GM12878 (cell line): ENCODE results near the gene ORAI1. TPM values are rescaled to one million over a fixed set of nuclear protein-coding genes. Genes with fewer than 3 reads are reported as not detected.

Experiments used
- ATAC-seq: fragments of 200-7000 bp; cut with Tn5 transposase; 3 replicates; pipeline ENCODE4 v1.9.1; 2020; ENCODE audit warnings: mild to moderate bottlenecking, moderate library complexity
- BruUV-seq: library from RNA; stranded (reverse); fragments of 400-500 nt; replicated peaks from 2 replicates; lab custom pipeline; 2021; lab: Mats Ljungman, UMichigan
- CTCF ChIA-PET: fragments of 300-600 bp; sonication (Branson Sonifier 250); formaldehyde crosslinking; extraction: SDS; loops from one replicate; lab custom pipeline; 2021; ENCODE audit warnings: inconsistent platforms; lab: Yijun Ruan, JAX
- POLR2A ChIA-PET: fragments of 350-600 bp; formaldehyde crosslinking; extraction: SDS; loops from one replicate; lab custom pipeline; 2021; ENCODE audit warnings: inconsistent platforms; lab: Charles Lee
- RAD21 ChIA-PET: fragments of 300-600 bp; sonication (Branson Sonifier 250); formaldehyde crosslinking; loops from one replicate; lab custom pipeline; 2023; ENCODE audit warnings: antibody characterized with exemption; ENCODE audit not compliant: unreplicated experiment; lab: Charles Lee
- SMC1A ChIA-PET: fragments of 300-600 bp; sonication (Branson Sonifier 250); formaldehyde crosslinking; loops from one replicate; lab custom pipeline; 2023; ENCODE audit not compliant: unreplicated experiment, uncharacterized antibody; lab: Charles Lee
- DNase-seq: peaks from one replicate; pipeline ENCODE4 v3.0.0-alpha.2; 2011; ENCODE audit warnings: low read depth, low spot score
- FAIRE-seq: peaks from 3 replicates; lab custom pipeline; 2011; peaks lifted over from hg19 to GRCh38; lab: Jason Lieb, UNC
- H2AFZ ChIP-seq: 2 replicates; pipeline ENCODE4 v1.6.0; 2011; ENCODE audit warnings: low read depth, low read length, control low read depth; ENCODE audit not compliant: control insufficient read depth
- H3K27ac ChIP-seq: 2 replicates; pipeline ENCODE4 v1.5.1; 2011; ENCODE audit warnings: control low read depth; ENCODE audit not compliant: control insufficient read depth, insufficient read depth
- H3K27me3 ChIP-seq, 2 experiments: replicated peaks in 1 of 2; 2 replicates each; pipeline versions ENCODE4 v1.6.0 to v1.6.1; 2011; ENCODE audit warnings: low read length in 1 of 2; ENCODE audit not compliant: control insufficient read depth in 2 of 2, insufficient read depth in 2 of 2
- H3K36me3 ChIP-seq, 2 experiments: 2 replicates each; pipeline ENCODE4 v1.5.1; 2011; ENCODE audit warnings: low read length in 1 of 2; ENCODE audit not compliant: control insufficient read depth in 2 of 2, insufficient read depth in 2 of 2
- H3K4me1 ChIP-seq: 2 replicates; pipeline ENCODE4 v1.6.1; 2011; ENCODE audit warnings: mild to moderate bottlenecking, low read length, moderate library complexity, mixed read lengths; ENCODE audit not compliant: control insufficient read depth, insufficient read depth
- H3K4me2 ChIP-seq: 2 replicates; pipeline ENCODE4 v1.6.0; 2011; ENCODE audit warnings: control low read depth; ENCODE audit not compliant: control insufficient read depth, insufficient read depth
- H3K4me3 ChIP-seq: fragments of 200-600 bp; sonication (generic); 2 replicates; pipeline ENCODE4 v1.5.1; 2016
- H3K79me2 ChIP-seq: 2 replicates; pipeline ENCODE4 v1.6.0; 2011; ENCODE audit warnings: low read length; ENCODE audit not compliant: control insufficient read depth, insufficient read depth
- H3K9ac ChIP-seq: 2 replicates; pipeline ENCODE4 v1.8.0; 2011; ENCODE audit warnings: low read length, control low read depth, mixed read lengths; ENCODE audit not compliant: control insufficient read depth, insufficient read depth
- H3K9me3 ChIP-seq: replicated peaks from 3 replicates; pipeline ENCODE4 v1.5.1; 2011; ENCODE audit warnings: mild to moderate bottlenecking, low read length; ENCODE audit not compliant: control insufficient read depth, insufficient read depth
- H4K20me1 ChIP-seq: 2 replicates; pipeline ENCODE4 v1.6.0; 2011; ENCODE audit not compliant: control insufficient read depth, insufficient read depth
- ASH2L ChIP-seq: fragments of 300-600, 200-600 bp; sonication (generic); IDR thresholded peaks from 2 replicates; pipeline ENCODE4 v1.6.1; 2017; ENCODE audit warnings: low read depth, mild to moderate bottlenecking, borderline replicate concordance
- DPF2 ChIP-seq: fragments of 450-650 bp; IDR thresholded peaks from 2 replicates; pipeline ENCODE4 v1.6.1; 2017; ENCODE audit warnings: mild to moderate bottlenecking
- HDGF ChIP-seq: fragments of 450-650 bp; IDR thresholded peaks from 2 replicates; pipeline ENCODE4 v1.6.1; 2016; ENCODE audit warnings: antibody characterized with exemption
- NBN ChIP-seq: fragments of 450-650 bp; IDR thresholded peaks from 2 replicates; pipeline ENCODE4 v1.6.1; 2016
- POLR2A ChIP-seq: IDR thresholded peaks from 2 replicates; pipeline ENCODE4 v1.6.1; 2011; ENCODE audit warnings: low read depth, mild to moderate bottlenecking, low read length
- SIX5 ChIP-seq: IDR thresholded peaks from 2 replicates; pipeline ENCODE4 v1.6.1; 2011; ENCODE audit warnings: mild to moderate bottlenecking, low read depth, low read length, moderate library complexity; ENCODE audit not compliant: severe bottlenecking
- ZNF207 ChIP-seq: fragments of 450-650 bp; IDR thresholded peaks from 2 replicates; pipeline ENCODE4 v1.6.1; 2014; ENCODE audit warnings: antibody characterized with exemption, mild to moderate bottlenecking, borderline replicate concordance
- ZNF384 ChIP-seq: IDR thresholded peaks from 2 replicates; pipeline ENCODE4 v1.6.1; 2012; ENCODE audit warnings: low read depth, mild to moderate bottlenecking, low read length, improper control_type of control experiment, borderline replicate concordance
- WGBS: methylation state at CpG from one replicate; pipeline ENCODE4 v1.1.6; 2016; ENCODE audit warnings: low lambda C conversion rate; ENCODE audit not compliant: insufficient replicate concordance, insufficient coverage; ENCODE audit errors: missing lambda C conversion rate; 5-methylcytosine and 5-hydroxymethylcytosine counted together
- in situ Hi-C: fragments of 300-500 bp; cut with MboI; formaldehyde crosslinking; loops from 9 replicates; pipeline ENCODE4 v1.14.3; 2018; ENCODE audit warnings: mixed read lengths
- intact Hi-C: fragments of 100-400 bp; cut with micrococcal nuclease; formaldehyde crosslinking; loops from one replicate; pipeline ENCODE4 v1.14.2; 2022; ENCODE audit not compliant: unreplicated experiment
- polyA plus RNA-seq, 11 experiments: library from polyadenylated mRNA; depleted of rRNA in 4 of 11; unstranded in 6 of 11; stranded (reverse) in 5 of 11; fragments of >200 nt; fragmentation: Nextera tagmentation in 4 of 11; fragmentation: Illumina TruSeq in 1 of 11; extraction: Ambion mirVana in 4 of 11; extraction: Trizol in 1 of 11; gene quantifications; 1 replicate in 1 of 11; 2 replicates in 10 of 11; pipeline versions ENCODE4 v1.2.1 to v1.2.3, GENCODE V29; 2011 to 2016; ENCODE audit warnings: inconsistent platforms in 2 of 11, missing spikeins in 2 of 11, low read depth in 1 of 11
- total RNA-seq, 4 experiments: library from RNA; depleted of rRNA in 3 of 4; stranded (reverse); fragments of >200 nt in 3 of 4; fragmentation: Illumina TruSeq in 1 of 4; extraction: Trizol in 1 of 4; gene quantifications; 2 replicates each; pipeline versions ENCODE4 v1.2.1 to v1.2.3, GENCODE V29; 2013 to 2021

The ORAI1 gene
- total and polyA plus RNA-seq, 10 of the 15 experiments (the other 5 are each of a cell fraction or from before 2014, with no cell fraction given) = 5.5 to 33.1 (median 11.8) TPM

DNA sequence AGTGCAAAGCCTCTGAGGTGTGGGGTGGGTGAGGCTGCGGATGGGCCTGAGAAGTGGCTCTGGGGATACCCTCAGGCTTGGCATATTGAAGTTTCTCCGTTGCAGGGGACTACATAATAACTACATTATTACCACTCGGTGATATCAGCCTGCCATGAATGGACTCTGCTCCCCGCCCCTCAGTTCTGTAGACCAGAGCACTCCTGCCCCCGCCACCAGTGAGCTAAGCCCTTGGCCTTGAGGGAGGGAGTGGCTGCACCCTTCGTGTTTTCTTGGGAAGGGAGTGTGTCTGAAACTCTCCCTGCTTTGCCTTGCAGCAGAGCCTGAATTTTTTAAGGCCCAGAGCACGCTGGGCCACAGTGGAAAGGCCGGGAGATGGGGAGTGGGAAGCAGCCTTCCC lies 1.7 kb downstream of the ORAI1 start:
- peak overlapping the region; percentile 8 for H2AFZ ChIP-seq
- ChIA-PET CTCF (interaction anchor here (0.8 to 7.4 kb wide), 20 partner anchors 9 to 389 kb away, joined by 3 to 80 read pairs (median 6); partner anchors contain the start of gene MORN3), POLR2A (interaction anchor here (0.6 to 3.9 kb wide), 19 partner anchors 9 to 105 kb away, joined by 3 to 20 read pairs (median 7); no protein-coding TSS in a partner anchor), RAD21 (interaction anchor here (0.6 to 5.1 kb wide), 18 partner anchors 9 to 166 kb away, joined by 3 to 61 read pairs (median 10); partner anchors contain the start of genes KDM2B, MORN3 and RHOF), SMC1A (interaction anchor here (0.6 to 6.3 kb wide), 20 partner anchors 9 to 133 kb away, joined by 3 to 60 read pairs (median 5); partner anchors contain the start of genes KDM2B and MORN3)
- ATAC-seq (peak; percentile 22), FAIRE-seq (no peak), DNase-seq (no peak)
- peak overlapping the region; percentile 86 for H3K4me2 ChIP-seq
- H3K9ac ChIP-seq = peak overlapping the region; percentile 89
- WGBS = under 1% methylated on average over 8 of the region's 8 CpGs
- BruUV-seq = no TSS peak
- intact Hi-C loops (no loop called here), in situ Hi-C loops (no loop called here)
- peak overlapping the region; percentile 83 for H3K4me3 ChIP-seq
- TF ChIP-seq ASH2L (0 out of 2 replicates have a peak, but pooled peaks have one; percentile 3), POLR2A (0 out of 2 replicates have a peak, but pooled peaks have one; percentile 14), SIX5 (no peak), HDGF (0 out of 2 replicates have a peak, but pooled peaks have one; percentile 3), ZNF207 (no peak)
- H3K36me3 ChIP-seq = no peaks in the 10 kb centered on the region; a peak in 1 of 4 replicates
- peaks cover 60% of the 10 kb centered on the region for H3K79me2 ChIP-seq
- no peaks in the 10 kb centered on the region for H4K20me1 ChIP-seq
- H3K27ac ChIP-seq = peak overlapping the region; percentile 92
- H3K9me3 ChIP-seq = no peaks in the 10 kb centered on the region
- H3K27me3 ChIP-seq = no peaks in the 10 kb centered on the region
- H3K4me1 ChIP-seq = peaks cover 30% of the 10 kb centered on the region

DNA sequence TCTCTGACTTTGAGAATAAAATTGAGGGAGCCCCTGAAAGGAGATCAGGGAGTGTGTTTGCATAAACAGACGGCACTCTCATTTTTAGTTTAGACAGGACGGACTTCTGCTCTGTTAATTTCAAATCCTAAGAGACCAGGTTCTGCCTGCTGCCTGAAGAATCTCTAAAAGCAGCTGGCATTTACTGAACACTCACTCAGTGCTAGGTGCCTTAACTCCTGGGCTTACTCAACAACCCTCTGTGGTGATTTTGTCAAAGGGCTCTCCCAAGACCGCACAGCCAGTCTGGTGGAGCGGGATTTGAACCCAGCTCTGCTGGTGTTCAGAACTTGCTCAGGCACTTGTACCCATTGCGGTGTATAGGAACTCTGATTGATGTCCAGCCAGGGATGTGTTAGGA lies 2.2 kb downstream of the ORAI1 start:
- no peak for TF ChIP-seq DPF2
- 0 out of 2 replicates have a peak, but pooled peaks have one; percentile 5 for TF ChIP-seq ZNF384
- 0 out of 2 replicates have a peak, but pooled peaks have one; percentile 17 for TF ChIP-seq NBN
- H2AFZ ChIP-seq = no peak overlapping the region
- H3K27me3 ChIP-seq = no peaks in the 10 kb centered on the region
- no peaks in the 10 kb centered on the region; a peak in 1 of 4 replicates for H3K36me3 ChIP-seq
- WGBS = 3% methylated on average over 5 of the region's 5 CpGs
- FAIRE-seq = no peak
- ChIA-PET POLR2A (interaction anchor here (0.6 to 3.9 kb wide), 20 partner anchors 9 to 181 kb away, joined by 3 to 18 read pairs (median 6); partner anchors contain the start of gene KDM2B), SMC1A (interaction anchor here (0.6 to 6.3 kb wide), 14 partner anchors 9 to 150 kb away, joined by 3 to 60 read pairs (median 6); partner anchors contain the start of genes KDM2B and MORN3), RAD21 (interaction anchor here (0.6 to 5.1 kb wide), 15 partner anchors 9 to 165 kb away, joined by 3 to 61 read pairs (median 5); partner anchors contain the start of genes KDM2B, MORN3 and RHOF), CTCF (interaction anchor here (0.8 to 7.4 kb wide), 16 partner anchors 9 to 170 kb away, joined by 3 to 80 read pairs (median 7); partner anchors contain the start of gene MORN3)
- DNase-seq = no peak
- H3K4me2 ChIP-seq = peak overlapping the region; percentile 86
- in situ Hi-C loops = no loop called here
- H3K9me3 ChIP-seq = no peaks in the 10 kb centered on the region
- no TSS peak for BruUV-seq
- peak overlapping the region; percentile 83 for H3K4me3 ChIP-seq
- H3K9ac ChIP-seq = peak overlapping the region; percentile 89
- H3K79me2 ChIP-seq = peaks cover 64% of the 10 kb centered on the region
- intact Hi-C loops = no loop called here
- no peaks in the 10 kb centered on the region for H4K20me1 ChIP-seq
- H3K4me1 ChIP-seq = peaks cover 30% of the 10 kb centered on the region
- no peak for ATAC-seq
- peak overlapping the region; percentile 92 for H3K27ac ChIP-seq
